GM19468 (cell line): ENCODE measurements around the gene COL4A1.

Experiments
- ATAC-seq: cut with Tn5 transposase; IDR thresholded peaks from one replicate; pipeline ENCODE4 v1.9.1; 2021; ENCODE audit warnings: mild to moderate bottlenecking, moderate library complexity, moderate number of reproducible peaks; ENCODE audit not compliant: unreplicated experiment; ENCODE audit errors: extremely low read depth

COL4A1 gene

DNA sequence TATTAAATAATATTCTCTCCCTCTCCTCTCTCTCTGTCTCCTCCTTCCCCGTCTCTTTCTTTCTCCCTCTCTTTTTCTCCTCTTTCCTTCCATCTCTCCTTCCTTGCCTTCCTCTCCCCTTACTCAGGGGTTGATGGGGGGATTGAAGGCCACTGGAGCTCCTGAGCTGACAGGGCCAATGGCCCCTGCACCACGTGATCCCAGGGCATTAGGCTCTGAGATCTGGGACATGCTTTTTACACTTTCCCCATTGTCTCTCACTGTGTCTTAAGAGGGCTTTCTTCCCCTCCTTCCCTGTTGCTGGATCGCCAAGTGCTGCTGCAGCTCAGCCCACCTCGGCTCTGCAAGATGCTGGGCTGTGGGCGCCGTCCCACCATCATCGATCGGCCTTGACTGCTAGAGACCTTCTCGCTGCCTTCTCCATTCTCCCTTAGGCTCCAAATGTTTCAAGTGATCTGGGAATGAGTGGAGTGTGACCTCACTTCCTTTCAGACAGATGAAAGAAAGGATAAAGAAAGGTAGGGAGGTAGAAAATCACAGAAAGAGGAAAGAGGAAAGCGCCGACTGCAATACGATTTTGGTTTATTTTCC is 42.2 kb downstream of the COL4A1 start:
- no peak for ATAC-seq

DNA sequence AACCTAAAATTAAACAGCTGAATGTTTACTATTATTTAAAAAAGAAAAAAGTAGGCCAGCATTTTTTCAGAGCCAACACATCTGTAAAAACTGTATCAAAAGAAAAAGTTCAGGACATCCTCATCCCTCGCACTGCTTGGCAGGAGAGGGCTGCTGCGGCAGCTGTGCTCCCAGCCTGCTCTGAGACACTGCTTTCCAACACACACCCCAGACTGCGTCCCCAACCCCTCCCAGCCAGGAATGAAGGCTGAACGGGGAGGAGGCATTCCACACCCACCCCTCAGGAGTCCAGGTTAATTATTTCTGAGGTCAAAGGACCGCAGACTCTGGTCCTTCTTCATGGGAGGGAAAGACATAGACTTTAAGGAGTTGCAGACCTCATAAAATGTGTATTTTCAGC is 43.1 kb downstream of the COL4A1 start:
- no peak for ATAC-seq

DNA sequence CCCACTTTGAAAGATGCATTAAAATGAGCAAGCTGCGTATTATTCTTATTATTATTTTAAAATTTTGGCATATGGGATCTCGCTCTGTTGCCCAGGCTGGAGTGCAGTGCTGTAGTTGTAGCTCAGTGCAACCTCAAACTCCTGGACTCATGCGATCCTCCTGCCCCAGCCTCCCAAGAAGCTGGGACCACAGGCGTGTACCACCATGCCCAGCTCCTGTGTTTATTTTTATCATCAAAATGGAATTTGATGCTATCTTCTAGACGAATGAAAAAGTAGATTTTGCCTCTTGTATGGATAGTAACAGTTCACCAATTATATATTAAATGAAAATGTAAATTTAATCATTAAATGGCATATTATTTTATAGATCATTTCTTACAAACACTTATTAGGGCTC is 43.6 kb downstream of the COL4A1 start:
- ATAC-seq: no peak

- ATAC-seq: no peak
Observed at GRCh38 chr13:110262508-110263291, 44.3 kb downstream of the COL4A1 start.

DNA sequence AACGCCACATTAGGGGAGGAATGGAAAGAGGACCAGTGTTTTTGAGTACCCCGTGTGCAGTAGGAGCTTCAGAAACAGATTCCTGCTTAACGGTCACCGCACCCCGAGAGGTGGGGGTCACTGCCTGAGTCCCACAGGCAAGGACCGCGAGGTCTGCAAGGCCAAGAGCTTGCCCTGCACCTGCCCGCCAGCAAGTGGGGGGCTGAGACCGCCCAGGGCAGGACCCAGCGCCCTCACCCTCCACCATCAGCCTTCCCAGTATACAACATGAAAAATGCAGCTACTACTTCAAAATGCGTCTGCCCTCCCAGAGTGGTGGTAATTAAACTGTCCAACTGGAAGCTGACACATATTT is 44.9 kb downstream of the COL4A1 start:
- no peak for ATAC-seq

GRCh38 chr13:110261166-110262081 is 45.5 kb downstream of the COL4A1 start:
- no peak for ATAC-seq

- ATAC-seq: no peak
Observed at GRCh38 chr13:110259651-110260050, 47.3 kb downstream of the COL4A1 start.

GRCh38 chr13:110258876-110259631 is 47.9 kb downstream of the COL4A1 start:
- no peak for ATAC-seq

GRCh38 chr13:110257408-110257807 is 49.5 kb downstream of the COL4A1 start:
- ATAC-seq: no peak

DNA sequence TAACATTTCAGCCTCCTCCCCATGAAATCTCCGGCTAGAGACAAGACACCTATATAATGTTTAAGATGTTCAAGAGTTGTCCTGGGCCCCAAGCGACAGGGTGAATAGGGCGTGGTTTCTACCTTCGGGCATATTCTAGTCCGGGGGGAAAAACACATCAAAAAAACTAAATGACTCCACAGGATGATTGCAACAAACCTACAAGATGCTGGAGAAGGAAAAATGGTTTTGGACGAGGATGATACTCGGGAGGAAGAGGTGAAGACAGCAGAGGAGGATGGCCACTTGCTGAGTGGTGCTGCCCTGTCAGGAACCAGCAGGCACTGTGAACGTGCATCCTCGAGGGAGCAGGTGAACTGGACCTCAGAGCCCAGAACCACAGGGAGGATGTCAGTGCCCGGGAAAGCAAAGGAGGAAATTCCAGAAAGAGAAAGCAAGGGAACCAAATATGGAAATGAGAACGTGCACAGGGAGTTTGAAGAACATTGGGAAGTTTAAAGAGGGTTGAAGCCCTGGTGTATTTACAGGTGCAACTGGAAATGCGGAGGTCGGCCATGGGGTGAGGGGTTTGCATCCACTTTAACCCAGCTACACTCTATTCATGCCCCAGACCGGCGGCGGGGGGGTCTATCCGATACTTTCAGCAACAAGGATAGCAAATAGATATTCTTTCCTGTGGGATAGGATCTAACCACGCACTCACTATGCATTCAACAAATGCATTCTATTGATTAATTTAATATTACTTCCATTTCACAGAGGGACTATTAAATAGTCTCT is 50.6 kb downstream of the COL4A1 start:
- no peak for ATAC-seq

DNA sequence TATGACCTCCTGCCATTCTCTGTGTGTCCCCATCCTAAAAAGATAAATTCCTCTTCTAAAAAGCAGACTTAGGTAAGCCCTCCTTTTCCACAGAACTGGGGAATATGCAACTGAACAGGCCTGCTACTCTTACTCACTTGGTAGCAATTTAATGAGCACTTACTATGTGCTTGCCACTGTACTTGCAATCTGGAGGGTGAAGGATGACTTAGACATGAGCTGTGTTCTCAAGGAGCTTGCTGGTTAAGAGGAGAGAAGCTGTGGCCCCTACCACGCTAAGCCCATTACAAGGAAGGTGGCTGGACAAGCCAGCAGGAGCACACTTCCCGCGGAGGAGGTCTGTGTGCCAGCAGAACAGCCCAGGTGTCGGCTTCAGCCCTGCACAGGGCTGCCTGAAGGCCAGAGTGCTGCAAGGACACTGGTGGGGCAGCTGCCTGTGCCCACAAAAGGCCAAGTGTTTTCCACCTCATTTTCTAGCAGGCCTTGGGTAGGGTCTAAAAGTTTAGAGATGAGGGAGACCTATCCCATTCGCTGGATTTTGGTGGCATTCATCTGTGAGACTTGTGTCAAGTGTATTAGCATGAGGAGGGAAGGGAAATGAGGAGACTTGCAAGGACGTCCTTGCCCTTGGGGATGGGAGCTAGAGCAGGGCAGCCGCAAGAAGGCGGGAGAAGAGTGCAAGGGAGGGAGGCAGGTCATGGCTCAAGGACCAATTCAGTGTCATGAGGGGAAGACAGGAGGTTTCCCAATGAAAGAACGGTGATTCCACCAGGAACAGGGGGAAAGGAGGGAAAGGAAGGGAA is 52.0 kb downstream of the COL4A1 start:
- ATAC-seq: no peak

DNA sequence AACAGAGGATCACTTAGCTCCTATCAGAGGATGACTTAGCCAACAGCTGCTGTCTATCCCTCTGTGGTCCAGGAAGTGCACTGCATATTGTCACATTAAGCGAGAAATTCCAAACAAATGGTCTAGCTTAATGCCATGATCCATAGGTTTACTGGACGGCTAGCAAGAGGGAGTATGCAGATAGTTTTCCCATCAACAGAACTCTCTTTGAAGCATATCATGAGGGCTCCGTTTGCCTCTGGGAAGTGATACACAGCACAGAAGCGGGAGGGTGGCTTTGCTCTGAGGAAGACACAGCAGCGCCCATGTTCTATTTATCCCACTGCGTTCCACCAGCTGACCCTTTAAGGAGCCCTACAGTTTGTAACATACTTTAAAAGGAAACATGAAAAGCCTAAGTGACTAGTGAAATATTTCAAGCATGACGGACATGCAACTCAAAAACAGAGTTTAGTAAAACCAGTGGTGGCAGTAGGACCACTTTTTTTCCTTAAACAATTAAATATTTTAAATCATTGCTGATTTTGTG is 52.7 kb downstream of the COL4A1 start:
- ATAC-seq: no peak

DNA sequence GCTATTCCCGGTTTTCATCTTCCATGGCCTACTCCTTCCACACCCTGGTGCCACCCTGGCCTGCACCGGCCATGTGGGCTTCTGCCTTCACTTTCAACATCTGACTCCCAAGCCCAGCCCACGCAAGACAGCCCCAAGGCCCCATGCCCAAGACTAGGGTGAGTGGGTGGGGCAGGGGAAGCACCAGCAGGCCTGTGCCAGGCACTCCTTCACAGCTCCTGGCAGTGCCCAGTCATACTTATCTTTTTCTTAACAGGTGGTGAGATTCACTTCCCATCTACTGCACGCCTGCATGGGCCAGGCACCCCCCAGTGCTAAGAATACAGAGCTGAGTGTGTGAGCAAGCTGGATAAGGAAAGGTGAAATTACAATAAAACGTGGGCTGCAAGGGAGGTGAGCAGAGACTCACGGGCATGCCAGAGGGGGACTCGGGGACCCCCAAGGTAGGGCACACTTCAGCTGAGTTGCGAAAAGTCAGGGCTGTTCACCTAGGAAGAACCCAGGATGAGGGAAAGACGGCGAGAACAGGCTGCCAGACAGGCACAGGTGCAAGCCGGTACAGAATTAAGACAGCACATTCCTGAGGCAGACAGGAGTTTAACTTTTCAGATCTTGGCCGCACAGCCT is 55.7 kb downstream of the COL4A1 start:
- no peak for ATAC-seq

GRCh38 chr13:110250258-110250891 is 56.6 kb downstream of the COL4A1 start:
- ATAC-seq: no peak

- no peak for ATAC-seq
Observed at GRCh38 chr13:110249326-110249725, 57.6 kb downstream of the COL4A1 start.

DNA sequence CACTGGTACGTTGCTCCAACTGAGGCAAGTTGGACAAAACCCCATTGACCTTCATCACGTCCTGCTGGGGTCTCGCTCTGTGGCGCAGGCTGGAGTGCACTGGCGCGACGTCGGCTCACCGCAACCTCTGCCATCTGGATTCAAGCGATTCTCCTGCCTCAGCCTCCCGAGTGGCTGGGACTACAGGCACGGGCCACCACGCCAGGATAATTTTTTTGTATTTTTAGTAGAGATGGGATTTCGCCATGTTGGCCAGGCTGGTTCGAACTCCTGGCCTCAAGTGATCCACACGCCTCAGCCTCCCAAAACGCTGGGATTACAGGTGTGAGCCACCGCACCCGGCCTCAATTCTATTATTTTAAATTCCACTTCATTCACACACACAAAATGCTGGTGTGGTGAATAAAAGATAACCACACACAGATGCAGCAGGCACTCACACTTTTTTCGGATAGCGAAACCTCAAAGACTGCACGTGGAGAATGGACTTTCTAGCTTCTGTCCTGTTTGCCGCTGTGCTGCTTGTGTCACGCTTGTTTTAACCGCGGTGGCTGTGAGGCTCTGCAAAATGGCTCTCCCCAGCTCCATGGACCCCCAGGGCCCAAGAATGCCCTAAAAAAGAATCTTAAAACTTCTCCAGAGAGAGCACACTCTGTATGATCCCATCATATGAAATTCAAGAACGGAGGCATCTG is 58.4 kb downstream of the COL4A1 start:
- ATAC-seq: no peak

DNA sequence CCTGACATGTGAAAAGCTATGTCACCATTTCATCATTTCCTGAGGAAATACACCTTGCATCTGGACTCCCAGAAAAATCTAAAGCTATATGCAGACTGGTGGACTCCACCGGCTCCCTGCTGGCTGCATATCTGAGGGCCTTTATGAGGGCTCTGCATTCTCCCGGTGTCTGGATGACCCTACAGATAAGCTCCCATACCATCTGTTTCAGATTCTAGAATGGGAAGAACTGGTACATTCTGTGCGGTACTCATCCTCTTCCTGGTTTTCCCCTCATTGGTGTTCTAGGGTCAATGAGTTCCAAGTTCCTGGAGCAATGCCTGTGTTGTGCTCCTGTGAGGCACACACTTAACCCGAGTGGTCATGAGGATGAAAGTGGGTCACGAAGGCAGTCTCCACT is 60.4 kb downstream of the COL4A1 start:
- ATAC-seq: no peak
